COLO829 (cell line): ENCODE data around the gene COL4A5.
"Not testable (repeated sequence)": the region's sequence is repeated elsewhere in the genome, so short reads cannot be mapped to it uniquely, and the experiment has no call there.

ENCODE experiments used
- DNase-seq: peaks from one replicate; pipeline ENCODE4 v3.0.0; 2012; ENCODE audit warnings: low spot score

The COL4A5 gene

GRCh38 chrX:108439426-108439942 lies at the start of gene COL4A5:
TSS of gene COL4A5 (plus strand) at chrX:108439838. CDS start at chrX:108440126, 288 bp downstream.
- DNase-seq: no peak

GRCh38 chrX:108390976-108391717 lies 48.5 kb upstream of the COL4A5 start:
- not testable (repeated sequence) for DNase-seq

GRCh38 chrX:108396188-108396891 lies 43.3 kb upstream of the COL4A5 start:
- no peak for DNase-seq

- DNase-seq: no peak
Measured at GRCh38 chrX:108396986-108397385, 42.7 kb upstream of the COL4A5 start.

- no peak for DNase-seq
Measured at GRCh38 chrX:108397627-108398391, 41.8 kb upstream of the COL4A5 start.

- no peak for DNase-seq
Measured at GRCh38 chrX:108399418-108400165, 40.0 kb upstream of the COL4A5 start.

GRCh38 chrX:108412783-108413182 lies 26.9 kb upstream of the COL4A5 start:
- no peak for DNase-seq

GRCh38 chrX:108415146-108415545 lies 24.5 kb upstream of the COL4A5 start:
- no peak for DNase-seq

- DNase-seq: no peak
Measured at GRCh38 chrX:108415891-108416290, 23.7 kb upstream of the COL4A5 start.

GRCh38 chrX:108417257-108417656 lies 22.4 kb upstream of the COL4A5 start:
- no peak for DNase-seq

- no peak for DNase-seq
Measured at GRCh38 chrX:108419401-108419800, 20.2 kb upstream of the COL4A5 start.

GRCh38 chrX:108420481-108420880 lies 19.2 kb upstream of the COL4A5 start:
- no peak for DNase-seq

GRCh38 chrX:108426262-108426661 lies 13.4 kb upstream of the COL4A5 start:
- DNase-seq: no peak

- DNase-seq: no peak
Measured at GRCh38 chrX:108435261-108435660, 4.4 kb upstream of the COL4A5 start.

GRCh38 chrX:108437349-108438109 lies 2.1 kb upstream of the COL4A5 start:
- DNase-seq: no peak

GRCh38 chrX:108438110-108438623 lies 1.5 kb upstream of the COL4A5 start, which contains the start of gene COL4A6:
TSS of gene COL4A6 (minus strand) at chrX:108438422. CDS start at chrX:108438196, 226 bp downstream.
- DNase-seq: no peak

- no peak for DNase-seq
Measured at GRCh38 chrX:108439961-108440696, 491 bp downstream of the COL4A5 start.

- no peak for DNase-seq
Measured at GRCh38 chrX:108442901-108443464, 3.3 kb downstream of the COL4A5 start.

- no peak for DNase-seq
Measured at GRCh38 chrX:108447303-108447702, 7.7 kb downstream of the COL4A5 start.

- DNase-seq: no peak
Measured at GRCh38 chrX:108453841-108454240, 14.2 kb downstream of the COL4A5 start.
